Ishikawa (cell line): ENCODE measurements around the gene SLC30A3.

ENCODE experiments used
- CEBPB ChIP-seq: IDR thresholded peaks from 2 replicates; pipeline ENCODE4 v1.6.1; 2012
- CREB1 ChIP-seq: IDR thresholded peaks from 2 replicates; pipeline ENCODE4 v1.6.1; 2012; ENCODE audit warnings: low read depth
- EGR1 ChIP-seq: IDR thresholded peaks from 2 replicates; pipeline ENCODE4 v1.6.1; 2012
- EP300 ChIP-seq: IDR thresholded peaks from 2 replicates; pipeline ENCODE4 v1.6.1; 2012; ENCODE audit warnings: borderline replicate concordance
- FOXM1 ChIP-seq: IDR thresholded peaks from 2 replicates; pipeline ENCODE4 v1.6.1; 2012; ENCODE audit warnings: low read depth, borderline replicate concordance
- MAX ChIP-seq: IDR thresholded peaks from 2 replicates; pipeline ENCODE4 v1.6.1; 2012
- NFIC ChIP-seq: IDR thresholded peaks from 2 replicates; pipeline ENCODE4 v1.6.1; 2012
- RAD21 ChIP-seq: IDR thresholded peaks from 2 replicates; pipeline ENCODE4 v1.6.1; 2012; ENCODE audit warnings: low read depth
- REST ChIP-seq: IDR thresholded peaks from 2 replicates; pipeline ENCODE4 v1.6.1; 2012; ENCODE audit warnings: low read depth, mild to moderate bottlenecking
- TAF1 ChIP-seq: IDR thresholded peaks from 2 replicates; pipeline ENCODE4 v1.6.1; 2012; ENCODE audit warnings: low read depth, mild to moderate bottlenecking
- TCF12 ChIP-seq: IDR thresholded peaks from 2 replicates; pipeline ENCODE4 v1.6.1; 2012; ENCODE audit warnings: low read depth
- TEAD4 ChIP-seq: IDR thresholded peaks from 2 replicates; pipeline ENCODE4 v1.6.1; 2012
- USF1 ChIP-seq: IDR thresholded peaks from 2 replicates; pipeline ENCODE4 v1.6.1; 2012
- YY1 ChIP-seq: IDR thresholded peaks from 2 replicates; pipeline ENCODE4 v1.6.1; 2012; ENCODE audit warnings: low read depth
- ZBTB7A ChIP-seq: IDR thresholded peaks from 2 replicates; pipeline ENCODE4 v1.6.1; 2012; ENCODE audit warnings: low read depth

SLC30A3 gene

GRCh38 chr2:27238976-27239375 is 23.9 kb downstream of the SLC30A3 start:
- TF ChIP-seq EP300 = no peak
- no peak for TF ChIP-seq EGR1

- TF ChIP-seq FOXM1 = no peak
- no peak for TF ChIP-seq NFIC
- no peak for TF ChIP-seq REST
- no peak for TF ChIP-seq EGR1
- TF ChIP-seq YY1 = no peak
- TF ChIP-seq TCF12 = no peak
- TF ChIP-seq RAD21 = no peak
- no peak for TF ChIP-seq MAX
- no peak for TF ChIP-seq USF1
Observed at GRCh38 chr2:27237341-27237945, 25.4 kb downstream of the SLC30A3 start.

- TF ChIP-seq TAF1 (no peak), YY1 (no peak), EGR1 (no peak), MAX (no peak), CEBPB (no peak), TCF12 (no peak), ZBTB7A (no peak), RAD21 (no peak), TEAD4 (no peak), NFIC (no peak), CREB1 (no peak), REST (no peak)
Observed at GRCh38 chr2:27236626-27237025, 26.2 kb downstream of the SLC30A3 start.

- no peak for TF ChIP-seq MAX
- TF ChIP-seq TEAD4 = no peak
- TF ChIP-seq TAF1 = no peak
- TF ChIP-seq REST = no peak
- TF ChIP-seq NFIC = no peak
- no peak for TF ChIP-seq ZBTB7A
- no peak for TF ChIP-seq USF1
- no peak for TF ChIP-seq FOXM1
- TF ChIP-seq EP300 = no peak
- TF ChIP-seq CEBPB = no peak
- TF ChIP-seq RAD21 = no peak
- no peak for TF ChIP-seq YY1
Observed at GRCh38 chr2:27236136-27236535, 26.7 kb downstream of the SLC30A3 start.

- TF ChIP-seq EGR1 = no peak
- no peak for TF ChIP-seq USF1
- no peak for TF ChIP-seq EP300
- no peak for TF ChIP-seq TEAD4
- TF ChIP-seq FOXM1 = no peak
- no peak for TF ChIP-seq NFIC
- no peak for TF ChIP-seq ZBTB7A
- TF ChIP-seq CEBPB = no peak
- no peak for TF ChIP-seq REST
- TF ChIP-seq MAX = no peak
- TF ChIP-seq YY1 = no peak
- no peak for TF ChIP-seq RAD21
- no peak for TF ChIP-seq CREB1
Observed at GRCh38 chr2:27233341-27233740, 29.5 kb downstream of the SLC30A3 start.
